ENCODE results near the gene HSPB9. TPM values are rescaled to one million over a fixed set of nuclear protein-coding genes. Genes with fewer than 3 reads are reported as not detected.

The HSPB9 gene
- polyA plus RNA-seq, 3 donors: 0.12 to 0.46 (median 0.30) TPM

DNA sequence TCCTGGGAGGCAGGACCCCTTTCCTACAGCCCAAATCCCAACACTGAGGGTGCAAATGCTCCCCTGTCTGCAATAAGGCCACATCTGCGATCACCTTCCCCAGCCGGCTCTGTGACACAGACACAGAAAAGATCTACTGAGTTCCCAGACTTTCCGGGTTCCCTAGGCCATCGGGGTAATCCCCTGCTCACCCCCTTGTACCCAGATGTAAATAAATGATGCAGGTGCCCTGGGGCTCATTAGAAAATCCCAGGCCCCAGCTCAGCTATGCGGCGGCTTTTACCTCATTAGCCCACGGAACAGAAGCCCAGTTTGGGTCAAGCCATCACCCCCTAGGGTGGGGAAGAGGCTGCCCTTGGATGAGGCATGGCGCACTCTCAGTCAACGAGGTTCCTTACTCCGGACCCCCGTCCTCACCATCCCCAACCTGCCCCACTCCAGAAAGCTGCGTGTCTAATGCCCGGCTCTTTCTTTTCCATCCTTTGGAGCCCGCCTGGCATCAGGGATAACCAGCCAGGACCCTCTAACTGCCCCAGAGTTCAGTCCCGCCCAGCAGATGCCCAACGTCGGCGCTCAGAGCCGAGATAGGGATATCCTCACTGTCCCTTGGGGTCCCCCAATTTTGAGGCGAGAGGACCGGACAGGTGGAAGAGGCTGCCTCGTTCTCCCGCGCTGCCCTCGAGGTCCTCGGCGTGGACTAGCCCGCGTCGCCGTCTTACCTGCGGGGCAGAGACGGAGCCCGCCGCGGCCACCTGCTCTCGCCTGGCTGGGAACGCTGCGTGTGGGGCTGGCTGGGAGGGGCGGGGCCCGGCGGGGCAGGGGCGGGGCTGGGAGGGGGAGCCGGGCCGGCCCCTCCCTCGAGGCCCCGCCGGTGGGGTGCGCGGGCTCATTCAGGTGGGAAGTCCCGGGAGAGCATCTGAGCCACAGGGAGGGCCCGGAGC, 24.6 kb upstream of the HSPB9 start, which contains the start of gene ZNF385C:
ZNF385C (minus strand) TSS at position 783 of the 941 bp plus-strand sequence. CDS start 35,417 bp downstream, outside the sequence.
- DNase-seq (ENCODE audit: extremely low read depth in 1 of 11, low read depth in 9 of 11, low spot score in 4 of 11): no peak

DNA sequence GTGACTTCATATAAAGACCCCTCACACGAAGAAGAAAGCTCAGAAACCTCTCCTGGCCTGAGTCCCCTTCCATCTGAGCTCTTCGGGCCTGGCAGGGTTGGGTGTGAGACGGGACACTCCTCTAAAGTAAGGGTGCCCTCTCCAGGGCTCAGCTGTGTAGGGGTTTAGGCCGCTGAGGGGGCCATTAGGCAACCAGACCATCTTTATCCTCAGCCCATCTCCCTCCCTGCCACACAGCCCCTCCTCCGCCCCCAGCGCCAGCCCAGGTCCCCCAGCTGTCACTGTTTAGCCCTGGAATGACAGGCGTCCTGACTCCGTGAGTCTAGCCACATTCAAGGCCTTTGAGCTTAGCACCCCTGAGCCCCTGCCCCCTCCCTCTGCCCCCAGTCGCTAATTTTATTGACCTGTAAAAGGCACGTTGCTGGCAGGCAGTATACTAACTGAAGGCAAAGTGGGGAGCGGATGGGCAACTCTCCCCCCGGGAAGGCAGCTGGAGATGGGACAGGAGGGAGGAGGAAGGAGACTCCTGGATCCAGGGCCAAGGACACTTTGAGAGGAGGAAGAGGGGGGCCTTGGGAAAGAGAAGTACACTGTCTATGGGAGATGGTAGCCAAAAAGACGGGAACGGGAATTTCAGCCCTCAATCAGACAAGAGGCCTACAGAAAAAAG, 23.7 kb upstream of the HSPB9 start:
- DNase-seq (ENCODE audit: extremely low read depth in 1 of 11, low read depth in 9 of 11, low spot score in 4 of 11): no peak

- peak in 2 of 11 donors; percentile 43 to 60 for DNase-seq (ENCODE audit: extremely low read depth in 1 of 11, low read depth in 9 of 11, low spot score in 4 of 11)
Observed at GRCh38 chr17:42101513-42102292, 20.9 kb upstream of the HSPB9 start.

GRCh38 chr17:42103221-42103954, 19.2 kb upstream of the HSPB9 start:
- no peak for DNase-seq (ENCODE audit: extremely low read depth in 1 of 11, low read depth in 9 of 11, low spot score in 4 of 11)

DNA sequence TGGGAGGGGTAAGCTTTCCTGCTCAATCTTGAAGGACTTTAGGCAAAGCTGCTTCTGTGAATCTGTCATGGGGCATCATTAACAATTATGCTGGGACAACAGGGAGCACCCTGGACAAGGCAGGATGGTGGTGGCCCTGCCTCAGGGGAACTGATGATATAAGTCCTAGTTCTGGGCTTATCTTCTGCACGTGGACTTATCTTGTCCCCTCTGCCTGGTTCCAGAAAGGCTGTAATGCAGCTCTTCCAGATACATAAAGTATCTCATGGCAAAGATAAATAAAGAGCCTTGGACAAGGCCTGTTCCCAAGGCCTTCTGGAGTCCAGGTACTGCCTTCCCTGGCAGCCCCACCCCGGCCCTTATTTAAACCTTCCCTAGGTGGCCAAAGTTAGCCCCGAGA, 18.3 kb upstream of the HSPB9 start:
- DNase-seq (ENCODE audit: extremely low read depth in 1 of 11, low read depth in 9 of 11, low spot score in 4 of 11): no peak

DNA sequence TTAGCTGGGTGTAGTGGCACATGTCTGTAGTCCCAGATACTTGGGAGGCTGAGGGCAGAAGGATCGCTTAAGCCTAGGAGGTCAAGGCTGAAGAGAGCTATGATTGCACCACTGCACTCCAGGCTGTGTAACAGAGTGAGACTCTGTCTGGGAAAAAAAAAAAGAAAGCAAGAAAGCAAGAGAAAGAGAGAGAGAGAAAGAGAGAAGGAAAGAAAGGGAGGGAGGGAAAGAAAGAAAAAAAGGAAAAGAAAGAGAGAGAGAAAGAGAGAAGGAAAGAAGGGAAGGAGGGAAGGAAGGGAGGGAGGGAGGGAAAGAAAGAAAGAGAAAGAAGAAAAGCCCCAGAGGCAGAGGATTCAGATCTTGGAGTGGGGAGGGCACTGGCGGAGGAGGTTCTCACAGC, 16.6 kb upstream of the HSPB9 start:
- DNase-seq (ENCODE audit: extremely low read depth in 1 of 11, low read depth in 9 of 11, low spot score in 4 of 11): no peak

GRCh38 chr17:42107124-42107523, 15.5 kb upstream of the HSPB9 start:
- DNase-seq (ENCODE audit: extremely low read depth in 1 of 11, low read depth in 9 of 11, low spot score in 4 of 11): no peak

GRCh38 chr17:42107597-42108576, 14.7 kb upstream of the HSPB9 start:
- peak in 8 of 11 donors; percentile 57 to 75 (median 69) for DNase-seq (ENCODE audit: extremely low read depth in 1 of 11, low read depth in 9 of 11, low spot score in 4 of 11)

DNA sequence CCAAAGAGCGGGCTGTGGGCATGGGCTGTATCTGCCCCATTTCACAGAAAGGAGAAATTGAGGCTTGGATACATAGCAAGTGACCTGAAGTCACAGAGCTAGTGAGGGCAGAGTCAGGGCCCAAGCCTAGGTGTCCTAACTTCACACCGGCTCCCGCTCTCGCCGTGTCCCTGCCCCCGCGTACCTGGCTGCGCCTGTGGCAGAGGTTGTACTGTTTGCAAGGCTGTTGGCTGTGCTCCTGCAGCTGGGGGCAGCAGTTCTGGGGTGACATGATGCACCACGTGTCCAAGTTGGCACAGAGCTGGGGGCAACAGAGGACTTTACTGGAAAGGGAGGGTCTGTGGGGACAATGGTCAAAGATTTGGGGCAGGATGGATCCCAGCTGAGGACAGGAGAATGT, 13.5 kb upstream of the HSPB9 start:
- DNase-seq (ENCODE audit: extremely low read depth in 1 of 11, low read depth in 9 of 11, low spot score in 4 of 11): no peak

DNA sequence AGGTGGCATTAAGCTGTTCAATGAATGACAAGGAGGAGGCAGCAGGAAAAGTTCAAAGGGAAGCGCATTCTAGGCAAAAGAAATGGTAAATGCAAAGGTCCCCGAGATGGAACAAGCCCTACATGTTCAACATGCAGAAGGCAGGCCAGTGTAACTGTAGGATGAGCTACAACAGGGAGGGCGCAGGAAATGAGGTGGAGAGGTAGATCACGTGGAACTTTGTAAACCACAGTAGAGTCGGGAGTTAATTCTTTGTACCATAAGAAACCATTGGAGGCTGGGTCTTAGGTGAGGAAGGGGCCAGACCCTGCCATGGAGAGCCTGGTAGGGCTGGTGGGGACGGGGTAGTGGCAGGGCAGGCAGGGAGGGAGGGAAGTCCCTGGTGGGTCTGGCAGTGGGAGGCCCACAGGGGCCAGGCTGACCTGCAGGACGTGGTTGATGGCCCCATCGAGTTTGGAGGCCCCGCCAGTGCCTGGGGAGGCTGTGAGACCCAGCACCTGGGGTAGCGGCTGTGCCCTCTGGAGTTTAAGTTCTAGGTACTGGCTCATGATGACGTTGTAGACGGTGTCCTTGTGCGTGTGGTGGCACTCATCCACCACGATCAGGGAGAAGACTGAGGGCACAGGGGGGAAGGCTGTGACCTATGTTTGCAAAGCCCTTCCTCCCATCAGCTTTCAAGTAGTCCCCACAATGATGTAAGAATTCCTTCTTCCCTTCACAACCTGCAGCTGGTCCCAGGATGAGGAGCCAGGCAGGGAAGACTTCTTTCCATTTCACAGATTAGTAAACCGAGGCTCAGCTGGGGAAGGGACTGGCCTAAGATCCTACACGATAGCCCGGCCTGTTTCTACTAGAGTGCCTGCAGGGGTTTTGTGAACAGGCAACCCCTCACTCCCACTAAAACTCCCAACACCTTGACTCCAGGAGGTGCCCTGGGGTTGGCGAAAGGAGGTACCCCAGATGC, 12.0 kb upstream of the HSPB9 start:
- no peak for DNase-seq (ENCODE audit: extremely low read depth in 1 of 11, low read depth in 9 of 11, low spot score in 4 of 11)

GRCh38 chr17:42111265-42111636, 11.4 kb upstream of the HSPB9 start:
- no peak for DNase-seq (ENCODE audit: extremely low read depth in 1 of 11, low read depth in 9 of 11, low spot score in 4 of 11)

GRCh38 chr17:42111871-42112551, 10.6 kb upstream of the HSPB9 start:
- no peak for DNase-seq (ENCODE audit: extremely low read depth in 1 of 11, low read depth in 9 of 11, low spot score in 4 of 11)

- peak in 7 of 11 donors; percentile 54 to 79 (median 69) for DNase-seq (ENCODE audit: extremely low read depth in 1 of 11, low read depth in 9 of 11, low spot score in 4 of 11)
Observed at GRCh38 chr17:42112552-42113176, 9.9 kb upstream of the HSPB9 start, which contains the start of gene DHX58. Gene DHX58 (minus strand): TSS chr17:42112714. CDS start chr17:42111892, 822 bp downstream.

DNA sequence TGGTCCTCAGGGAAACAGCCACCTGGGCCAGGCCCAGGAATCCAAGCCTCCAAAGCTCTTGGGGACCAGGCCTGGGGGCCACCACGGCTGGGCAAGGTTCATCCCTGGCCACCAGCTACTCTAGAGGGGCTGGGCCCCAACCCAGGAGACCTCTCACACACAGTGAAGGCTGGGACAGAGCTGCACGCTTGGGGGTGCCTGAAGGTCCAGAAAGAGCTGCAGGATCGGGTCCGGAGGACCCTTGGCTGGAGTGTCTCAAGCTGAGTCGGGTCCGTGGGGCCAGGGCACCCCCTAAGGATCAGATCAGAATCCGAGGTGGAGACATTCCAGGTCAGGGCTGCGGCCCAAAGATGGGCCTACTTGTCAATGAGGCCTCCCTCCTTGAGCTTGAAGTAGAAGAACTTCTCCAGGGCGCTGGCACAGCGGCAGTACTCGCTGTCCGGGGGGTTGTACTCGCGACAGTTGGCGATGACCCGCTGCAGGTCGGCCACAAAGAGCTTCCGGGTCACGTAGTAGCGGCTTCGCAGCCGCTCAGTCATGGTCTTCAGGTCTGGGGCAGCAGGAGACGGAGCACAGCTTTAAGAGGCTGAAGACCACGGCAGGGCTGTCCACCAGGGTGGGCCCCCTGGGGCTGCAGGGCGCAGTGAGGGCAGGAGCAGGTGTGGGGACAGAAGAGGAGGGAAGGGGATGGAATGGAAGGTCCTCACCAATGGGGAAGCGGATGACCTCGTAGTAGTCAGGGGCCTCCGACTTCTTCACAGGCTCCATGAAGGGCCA, 9.1 kb upstream of the HSPB9 start:
- no peak for DNase-seq (ENCODE audit: extremely low read depth in 1 of 11, low read depth in 9 of 11, low spot score in 4 of 11)

GRCh38 chr17:42114118-42114517, 8.5 kb upstream of the HSPB9 start:
- DNase-seq (ENCODE audit: extremely low read depth in 1 of 11, low read depth in 9 of 11, low spot score in 4 of 11): no peak
